B cell (primary cell): Measurements from ENCODE around the gene PRCC.

ENCODE experiments used
- EZH2 ChIP-seq: IDR thresholded peaks from 2 replicates; pipeline ENCODE4 v1.6.1; 2012; ENCODE audit warnings: borderline replicate concordance, low read depth, mild to moderate bottlenecking, moderate library complexity, low read length; ENCODE audit not compliant: insufficient read depth, poor library complexity, severe bottlenecking
- TF ChIP-seq, protein P1 (sequence below): fragments of 200-600 bp; IDR thresholded peaks from one replicate; pipeline ENCODE4 v1.8.0; 2022; ENCODE audit warnings: antibody characterized with exemption, mild to moderate bottlenecking

GRCh38 chr1:156788136-156788535 lies 20.8 kb downstream of the PRCC start:
- TF ChIP-seq, protein P1, sequence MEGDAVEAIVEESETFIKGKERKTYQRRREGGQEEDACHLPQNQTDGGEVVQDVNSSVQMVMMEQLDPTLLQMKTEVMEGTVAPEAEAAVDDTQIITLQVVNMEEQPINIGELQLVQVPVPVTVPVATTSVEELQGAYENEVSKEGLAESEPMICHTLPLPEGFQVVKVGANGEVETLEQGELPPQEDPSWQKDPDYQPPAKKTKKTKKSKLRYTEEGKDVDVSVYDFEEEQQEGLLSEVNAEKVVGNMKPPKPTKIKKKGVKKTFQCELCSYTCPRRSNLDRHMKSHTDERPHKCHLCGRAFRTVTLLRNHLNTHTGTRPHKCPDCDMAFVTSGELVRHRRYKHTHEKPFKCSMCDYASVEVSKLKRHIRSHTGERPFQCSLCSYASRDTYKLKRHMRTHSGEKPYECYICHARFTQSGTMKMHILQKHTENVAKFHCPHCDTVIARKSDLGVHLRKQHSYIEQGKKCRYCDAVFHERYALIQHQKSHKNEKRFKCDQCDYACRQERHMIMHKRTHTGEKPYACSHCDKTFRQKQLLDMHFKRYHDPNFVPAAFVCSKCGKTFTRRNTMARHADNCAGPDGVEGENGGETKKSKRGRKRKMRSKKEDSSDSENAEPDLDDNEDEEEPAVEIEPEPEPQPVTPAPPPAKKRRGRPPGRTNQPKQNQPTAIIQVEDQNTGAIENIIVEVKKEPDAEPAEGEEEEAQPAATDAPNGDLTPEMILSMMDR = no peak
- TF ChIP-seq EZH2 = no peak
